ENCODE data around the gene FOXN3. TPM values are rescaled to one million over a fixed set of nuclear protein-coding genes. Genes with fewer than 3 reads are reported as not detected.

FOXN3 gene
- total and polyA plus RNA-seq, 10 of the 15 experiments (the other 5 are each of a cell fraction or from before 2014, with no cell fraction given), result 4.5 to 68.9 (median 29.7) TPM

DNA sequence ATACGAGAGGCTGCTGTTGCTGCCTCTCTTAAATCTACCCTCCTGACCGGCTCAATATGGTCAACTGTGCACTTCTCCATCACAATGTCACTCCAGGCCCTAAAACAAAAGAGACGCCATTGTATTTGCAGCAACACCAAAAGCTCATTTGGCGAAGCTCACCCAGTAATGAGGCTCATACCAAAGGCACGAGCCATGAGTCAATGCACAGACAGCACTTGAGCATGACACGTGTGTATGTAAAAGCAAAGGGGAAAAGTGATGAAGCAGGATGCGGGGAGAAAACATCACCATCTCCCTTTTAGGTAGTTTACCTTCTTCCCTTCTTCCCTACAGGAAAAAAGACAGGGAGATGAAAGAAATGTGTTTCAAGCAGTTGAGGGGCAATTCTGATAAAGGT is 150.3 kb downstream of the FOXN3 start (continued):
- TF ChIP-seq, protein P1, sequence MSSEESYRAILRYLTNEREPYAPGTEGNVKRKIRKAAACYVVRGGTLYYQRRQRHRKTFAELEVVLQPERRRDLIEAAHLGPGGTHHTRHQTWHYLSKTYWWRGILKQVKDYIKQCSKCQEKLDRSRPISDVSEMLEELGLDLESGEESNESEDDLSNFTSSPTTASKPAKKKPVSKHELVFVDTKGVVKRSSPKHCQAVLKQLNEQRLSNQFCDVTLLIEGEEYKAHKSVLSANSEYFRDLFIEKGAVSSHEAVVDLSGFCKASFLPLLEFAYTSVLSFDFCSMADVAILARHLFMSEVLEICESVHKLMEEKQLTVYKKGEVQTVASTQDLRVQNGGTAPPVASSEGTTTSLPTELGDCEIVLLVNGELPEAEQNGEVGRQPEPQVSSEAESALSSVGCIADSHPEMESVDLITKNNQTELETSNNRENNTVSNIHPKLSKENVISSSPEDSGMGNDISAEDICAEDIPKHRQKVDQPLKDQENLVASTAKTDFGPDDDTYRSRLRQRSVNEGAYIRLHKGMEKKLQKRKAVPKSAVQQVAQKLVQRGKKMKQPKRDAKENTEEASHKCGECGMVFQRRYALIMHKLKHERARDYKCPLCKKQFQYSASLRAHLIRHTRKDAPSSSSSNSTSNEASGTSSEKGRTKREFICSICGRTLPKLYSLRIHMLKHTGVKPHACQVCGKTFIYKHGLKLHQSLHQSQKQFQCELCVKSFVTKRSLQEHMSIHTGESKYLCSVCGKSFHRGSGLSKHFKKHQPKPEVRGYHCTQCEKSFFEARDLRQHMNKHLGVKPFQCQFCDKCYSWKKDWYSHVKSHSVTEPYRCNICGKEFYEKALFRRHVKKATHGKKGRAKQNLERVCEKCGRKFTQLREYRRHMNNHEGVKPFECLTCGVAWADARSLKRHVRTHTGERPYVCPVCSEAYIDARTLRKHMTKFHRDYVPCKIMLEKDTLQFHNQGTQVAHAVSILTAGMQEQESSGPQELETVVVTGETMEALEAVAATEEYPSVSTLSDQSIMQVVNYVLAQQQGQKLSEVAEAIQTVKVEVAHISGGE (CRISPR knock-in tag; IDR thresholded peaks at IDR 0.05), result no peak

DNA sequence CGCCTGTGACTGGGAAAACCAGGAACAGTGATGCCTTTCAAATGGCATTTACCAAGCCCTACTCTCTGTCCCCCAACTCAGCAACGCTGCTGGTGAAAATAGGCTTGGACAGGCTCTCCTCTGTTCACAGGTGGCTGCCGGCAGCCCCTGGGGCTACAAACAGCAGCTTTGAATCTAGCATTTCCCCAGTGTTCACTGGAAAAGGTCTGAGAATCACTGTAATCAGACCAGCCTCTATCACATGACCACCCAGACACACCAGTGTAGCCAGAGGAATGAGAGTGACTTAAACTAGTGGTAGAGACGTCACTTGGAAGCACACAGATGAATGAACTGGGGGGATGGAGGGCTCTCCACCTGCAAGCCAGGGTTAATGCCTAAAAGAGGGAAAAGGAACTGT is 151.8 kb downstream of the FOXN3 start:
- Histone ChIP-seq H3K27me3 (replicated peaks in 1 of 2; ENCODE audit: control insufficient read depth in 2 of 2, insufficient read depth in 2 of 2, low read length in 1 of 2) (no peaks in the 10 kb centered on the region), H3K4me3 (no peak overlapping the region), H4K20me1 (ENCODE audit: control insufficient read depth, insufficient read depth) (no peaks in the 10 kb centered on the region), H2AFZ (ENCODE audit: control insufficient read depth, low read depth, low read length) (no peak overlapping the region), H3K4me2 (ENCODE audit: control insufficient read depth, insufficient read depth) (no peak overlapping the region), H3K4me1 (ENCODE audit: control insufficient read depth, insufficient read depth, low read length) (peaks cover 22% of the 10 kb centered on the region), H3K9ac (ENCODE audit: control insufficient read depth, insufficient read depth, low read length) (no peak overlapping the region), H3K79me2 (ENCODE audit: control insufficient read depth, insufficient read depth, low read length) (peaks cover 8% of the 10 kb centered on the region), H3K9me3 (replicated peaks; ENCODE audit: control insufficient read depth, insufficient read depth, low read length) (no peaks in the 10 kb centered on the region), H3K27ac (ENCODE audit: control insufficient read depth, insufficient read depth) (no peak overlapping the region), H3K36me3 (ENCODE audit: control insufficient read depth in 2 of 2, insufficient read depth in 2 of 2, low read length in 1 of 2) (peaks cover 1 to 4% of the 10 kb centered on the region in 2 experiments)
- no TSS peak for BruUV-seq (replicated peaks)
- FAIRE-seq, result no peak
- intact Hi-C loops (cut with micrococcal nuclease; ENCODE audit: unreplicated experiment) (no loop called here), in situ Hi-C loops (cut with MboI) (no loop called here)
- no peak for ATAC-seq
- ChIA-PET POLR2A (interaction anchor here (1.1 to 1.3 kb wide), 2 partner anchors 13 to 18 kb away, joined by 3 to 5 read pairs; no protein-coding TSS in a partner anchor), CTCF (interaction anchor here (1.4 kb wide), 1 partner anchor 18 kb away, joined by 3 read pairs; no protein-coding TSS in a partner anchor), RAD21 (ENCODE audit: unreplicated experiment) (no interaction called here), SMC1A (ENCODE audit: uncharacterized antibody, unreplicated experiment) (interaction anchor here (0.5 to 1.8 kb wide), 9 partner anchors 10 to 376 kb away, joined by 3 to 6 read pairs (median 3); no protein-coding TSS in a partner anchor)
- 100% methylated on average over 4 of the region's 4 CpGs for WGBS (ENCODE audit: insufficient coverage, insufficient replicate concordance, low lambda C conversion rate, missing lambda C conversion rate)
- DNase-seq (ENCODE audit: low read depth, low spot score), result no peak
- no peak for TF ChIP-seq IKZF1 (conservative IDR thresholded peaks at IDR 0.05)
- TF ChIP-seq TCF3 (IDR thresholded peaks at IDR 0.05; ENCODE audit: borderline replicate concordance, insufficient read depth, low read depth, low read length), result no peak
- TF ChIP-seq, protein P2, sequence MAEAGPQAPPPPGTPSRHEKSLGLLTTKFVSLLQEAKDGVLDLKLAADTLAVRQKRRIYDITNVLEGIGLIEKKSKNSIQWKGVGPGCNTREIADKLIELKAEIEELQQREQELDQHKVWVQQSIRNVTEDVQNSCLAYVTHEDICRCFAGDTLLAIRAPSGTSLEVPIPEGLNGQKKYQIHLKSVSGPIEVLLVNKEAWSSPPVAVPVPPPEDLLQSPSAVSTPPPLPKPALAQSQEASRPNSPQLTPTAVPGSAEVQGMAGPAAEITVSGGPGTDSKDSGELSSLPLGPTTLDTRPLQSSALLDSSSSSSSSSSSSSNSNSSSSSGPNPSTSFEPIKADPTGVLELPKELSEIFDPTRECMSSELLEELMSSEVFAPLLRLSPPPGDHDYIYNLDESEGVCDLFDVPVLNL (IDR thresholded peaks at IDR 0.05; ENCODE audit: low read depth, low read length), result no peak
- TF ChIP-seq, protein P3, sequence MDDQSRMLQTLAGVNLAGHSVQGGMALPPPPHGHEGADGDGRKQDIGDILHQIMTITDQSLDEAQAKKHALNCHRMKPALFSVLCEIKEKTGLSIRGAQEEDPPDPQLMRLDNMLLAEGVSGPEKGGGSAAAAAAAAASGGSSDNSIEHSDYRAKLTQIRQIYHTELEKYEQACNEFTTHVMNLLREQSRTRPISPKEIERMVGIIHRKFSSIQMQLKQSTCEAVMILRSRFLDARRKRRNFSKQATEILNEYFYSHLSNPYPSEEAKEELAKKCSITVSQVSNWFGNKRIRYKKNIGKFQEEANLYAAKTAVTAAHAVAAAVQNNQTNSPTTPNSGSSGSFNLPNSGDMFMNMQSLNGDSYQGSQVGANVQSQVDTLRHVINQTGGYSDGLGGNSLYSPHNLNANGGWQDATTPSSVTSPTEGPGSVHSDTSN (IDR thresholded peaks at IDR 0.05; ENCODE audit: insufficient replicate concordance, low read depth, low read length), result no peak
- no peak for TF ChIP-seq NFYB (IDR thresholded peaks at IDR 0.05; ENCODE audit: insufficient read depth, low read depth, low read length)
